GM19193 (cell line): ENCODE measurements around the gene TP53BP2.

Source experiments
- POLR2A ChIP-seq: IDR thresholded peaks from 4 replicates; pipeline ENCODE4 v1.6.1; 2011; ENCODE audit not compliant: insufficient read depth, insufficient read length; ENCODE audit errors: extremely low read depth

The TP53BP2 gene

DNA sequence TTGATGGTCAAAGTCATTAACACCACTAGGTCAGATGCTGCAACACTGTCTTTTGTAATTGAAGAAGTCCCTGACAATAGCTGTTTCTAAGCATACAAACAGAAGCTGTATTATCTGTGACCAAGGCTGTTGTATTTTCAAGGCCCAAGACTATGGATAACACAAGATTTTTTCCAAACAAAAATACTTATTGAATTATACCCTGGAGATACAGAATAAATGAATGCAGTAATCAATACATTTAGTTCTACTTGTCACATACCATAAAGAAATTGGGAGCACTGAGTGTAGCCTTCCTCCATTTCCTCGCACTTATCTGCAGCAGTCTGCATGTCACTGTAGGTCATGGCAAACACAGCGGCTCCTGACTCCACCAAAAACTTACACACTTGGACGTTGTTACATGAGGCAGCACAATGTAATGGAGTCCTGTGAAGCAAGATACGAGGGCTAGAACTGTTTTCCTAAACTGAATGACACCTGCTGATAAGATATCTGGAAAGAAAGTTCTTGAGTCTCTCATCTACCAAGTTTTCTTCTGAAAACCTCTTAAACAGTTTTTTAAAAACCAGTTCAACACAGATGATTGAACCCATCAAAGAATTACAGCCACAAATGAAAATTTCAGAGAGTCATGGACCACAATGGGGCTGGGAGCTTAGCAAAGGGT lies 56.9 kb downstream of the TP53BP2 start:
- no peak for TF ChIP-seq POLR2A

DNA sequence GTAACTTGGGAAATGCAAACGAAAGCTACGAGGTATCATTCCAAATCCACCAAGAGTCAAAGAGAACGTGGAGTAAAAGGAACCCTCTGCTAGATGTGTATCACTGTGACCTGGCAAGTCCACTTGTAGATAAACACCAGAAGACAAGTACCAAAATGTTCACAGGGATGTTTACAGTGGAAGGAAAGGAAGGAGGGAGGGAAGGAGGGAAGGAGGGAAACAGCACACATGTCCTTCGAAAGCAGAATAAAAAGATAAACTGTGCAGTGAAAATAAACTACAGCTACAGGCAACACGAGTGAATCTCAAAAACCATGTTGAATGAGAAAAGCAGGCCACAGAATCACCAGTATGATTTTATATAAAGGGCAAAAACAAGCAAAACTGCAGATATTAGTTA lies 59.9 kb downstream of the TP53BP2 start:
- no peak for TF ChIP-seq POLR2A

DNA sequence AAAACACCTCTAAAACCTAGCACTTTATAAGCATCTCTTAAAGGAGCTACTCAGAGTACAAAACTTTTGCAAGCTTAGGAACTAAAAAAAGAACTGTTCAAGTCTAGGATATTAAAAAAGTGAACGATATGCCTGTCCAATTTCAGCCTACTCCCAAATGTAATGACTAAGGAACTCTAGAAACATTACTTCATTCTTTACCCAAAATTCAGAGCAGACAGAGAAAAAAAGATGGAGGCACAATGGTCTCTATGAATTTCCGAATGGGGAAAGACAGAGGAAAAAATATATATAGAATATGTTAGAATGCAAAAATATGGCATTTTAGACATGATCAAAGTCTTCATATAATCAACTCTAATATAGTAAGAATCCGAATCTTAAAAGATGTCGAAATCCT lies 61.2 kb downstream of the TP53BP2 start:
- no peak for TF ChIP-seq POLR2A

DNA sequence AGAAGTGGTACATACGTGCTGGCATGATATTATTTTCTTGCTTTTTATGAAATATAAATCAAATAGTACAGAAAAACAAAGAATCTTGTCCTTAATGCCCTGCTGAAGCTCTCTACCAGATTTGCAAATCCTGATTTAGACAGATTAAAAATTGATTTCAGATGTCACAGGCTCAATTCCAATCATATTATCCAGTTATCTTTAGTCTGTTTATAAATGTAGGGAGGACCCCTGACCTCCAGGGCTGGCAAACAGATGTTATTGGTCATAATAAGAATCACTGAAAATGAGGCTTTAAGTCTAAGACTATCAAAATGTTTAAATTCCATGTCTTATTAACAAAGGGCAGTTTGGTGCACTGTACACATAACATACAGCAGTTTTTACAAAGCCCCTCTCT lies 62.1 kb downstream of the TP53BP2 start:
- no peak for TF ChIP-seq POLR2A

DNA sequence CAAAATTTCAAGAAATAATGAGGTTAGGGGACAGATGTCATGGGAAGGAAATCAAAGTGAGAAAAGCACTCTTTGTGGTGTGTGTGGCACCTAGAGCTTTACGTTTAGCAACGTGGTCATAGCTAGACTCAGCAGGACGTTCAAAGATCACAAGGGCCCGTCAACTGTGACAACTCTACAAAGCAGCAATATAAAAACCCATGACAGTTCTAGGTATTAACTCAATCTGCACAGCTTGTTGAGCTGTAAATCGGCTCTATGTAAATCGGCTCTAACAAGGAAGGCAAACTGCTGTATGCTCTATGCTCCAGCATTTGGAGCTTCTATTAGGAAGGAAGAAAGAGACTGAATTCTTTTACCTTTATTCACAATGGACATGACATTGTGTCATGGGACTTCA lies 64.8 kb downstream of the TP53BP2 start:
- TF ChIP-seq POLR2A: no peak

DNA sequence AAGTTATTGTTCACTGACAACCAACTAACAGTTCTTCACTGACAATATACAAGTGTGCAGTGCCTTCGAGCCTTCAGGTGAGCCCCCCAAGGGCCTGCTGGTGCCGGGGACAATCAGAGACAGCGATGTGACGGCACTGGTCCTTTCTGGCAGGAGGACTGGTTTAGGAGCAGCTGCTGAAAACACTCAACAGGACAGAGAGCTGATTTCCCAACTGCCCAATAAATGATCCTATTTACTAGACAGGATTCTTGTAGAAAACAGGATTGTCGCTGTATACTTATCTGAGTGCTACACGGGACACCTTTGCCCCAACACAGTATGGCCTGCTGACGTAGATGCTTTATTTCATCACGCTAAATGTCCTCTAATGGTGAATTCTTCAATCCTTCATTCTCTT lies 65.4 kb downstream of the TP53BP2 start:
- no peak for TF ChIP-seq POLR2A

DNA sequence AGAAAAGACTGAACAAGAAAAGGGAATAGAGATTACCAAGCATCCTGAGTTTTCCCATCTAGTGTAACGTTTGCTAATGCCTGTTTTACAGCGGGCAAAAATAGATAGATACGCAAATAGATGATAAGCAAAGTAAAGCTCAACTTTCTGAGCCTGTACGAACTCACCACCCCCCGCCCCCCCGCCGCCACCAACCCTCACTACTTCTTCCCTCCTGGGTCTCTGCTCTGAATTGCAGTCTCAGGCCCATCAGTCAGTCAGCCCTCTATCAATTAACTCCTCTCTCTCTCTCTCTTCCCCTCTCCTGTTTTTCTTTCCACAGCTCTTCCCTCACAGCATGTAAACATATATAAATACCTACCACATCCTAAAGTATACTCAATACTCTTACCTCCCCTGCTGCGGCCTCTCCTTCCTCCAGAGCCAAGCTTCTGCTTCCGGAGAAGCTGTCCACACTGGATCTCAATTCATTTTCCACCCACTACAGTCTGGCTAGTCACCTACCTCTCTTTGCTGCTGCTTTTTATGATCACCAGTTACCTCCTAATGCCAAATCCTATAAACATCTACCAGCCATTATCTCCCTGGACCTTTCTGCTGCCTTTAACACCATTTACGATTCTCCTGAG lies 68.8 kb downstream of the TP53BP2 start:
- no peak for TF ChIP-seq POLR2A

DNA sequence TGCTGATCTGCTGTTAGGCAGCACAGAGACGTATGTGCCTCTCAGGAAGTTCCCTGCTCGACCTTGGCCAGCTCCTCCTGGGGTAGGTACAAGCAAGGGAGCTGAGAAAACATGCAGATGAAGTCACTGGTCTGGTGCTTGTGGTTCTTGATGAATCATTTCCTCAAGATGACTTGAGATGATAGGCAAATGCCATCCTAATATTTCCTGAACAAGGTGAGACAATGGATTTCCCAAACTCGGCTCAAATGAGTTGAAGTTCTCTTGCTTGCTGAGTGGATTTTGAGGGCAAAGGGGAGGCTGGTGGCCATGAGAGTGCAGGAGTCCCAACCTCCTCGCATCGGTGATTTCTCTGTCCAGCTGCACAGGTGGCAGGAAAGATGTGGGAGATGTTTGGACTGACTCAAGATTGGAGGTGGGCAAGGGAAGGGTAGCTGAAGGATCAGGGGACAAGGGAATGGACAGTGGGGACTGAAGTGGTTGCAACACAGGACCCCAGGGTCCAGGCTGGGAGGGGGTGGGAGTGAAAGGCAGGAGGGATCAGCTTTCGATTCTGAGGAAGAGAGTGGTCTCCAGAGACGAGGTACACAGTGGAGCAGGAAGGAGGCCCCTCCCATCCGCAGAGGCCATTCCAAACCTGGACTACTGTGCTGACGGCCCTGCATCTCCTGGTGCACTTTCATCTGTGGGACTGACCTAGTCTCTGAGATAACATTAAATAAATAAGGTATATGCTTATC lies 69.5 kb downstream of the TP53BP2 start:
- no peak for TF ChIP-seq POLR2A

DNA sequence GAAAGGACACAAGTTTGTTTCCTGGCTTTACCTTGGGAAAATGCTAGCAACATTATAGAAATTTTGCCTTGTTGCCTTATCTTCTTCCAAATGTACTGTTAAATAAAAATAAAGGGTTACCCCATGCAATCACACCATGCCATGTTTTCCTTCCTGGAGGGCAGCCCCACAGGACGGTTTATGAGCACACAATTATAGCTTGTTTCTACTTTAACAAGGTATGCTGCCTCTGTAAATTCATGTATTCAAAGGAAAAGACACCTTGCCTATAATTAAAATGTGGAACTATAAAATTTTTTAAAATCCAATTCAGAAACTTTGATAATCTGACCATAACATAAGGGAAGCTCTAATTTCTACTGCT lies 70.1 kb downstream of the TP53BP2 start:
- TF ChIP-seq POLR2A: no peak

DNA sequence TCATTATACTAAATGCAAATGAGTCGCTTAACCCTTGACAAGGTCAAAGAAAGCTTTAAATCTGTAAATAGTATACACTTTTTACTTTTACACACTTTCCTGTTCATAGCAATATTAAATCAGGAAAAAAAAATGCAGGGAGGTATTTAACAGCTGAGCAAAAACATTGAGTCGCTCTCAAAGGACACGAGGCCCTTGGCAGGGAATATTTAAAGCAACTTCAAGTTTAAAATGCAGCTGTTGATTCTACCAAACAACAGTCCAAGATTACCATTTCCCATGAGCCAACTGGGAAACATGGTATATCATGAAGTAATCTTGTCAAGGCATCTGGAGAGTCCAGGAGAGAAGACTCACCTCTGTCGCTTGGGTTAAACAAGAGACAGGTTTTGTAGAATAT lies 70.7 kb downstream of the TP53BP2 start:
- TF ChIP-seq POLR2A: no peak

DNA sequence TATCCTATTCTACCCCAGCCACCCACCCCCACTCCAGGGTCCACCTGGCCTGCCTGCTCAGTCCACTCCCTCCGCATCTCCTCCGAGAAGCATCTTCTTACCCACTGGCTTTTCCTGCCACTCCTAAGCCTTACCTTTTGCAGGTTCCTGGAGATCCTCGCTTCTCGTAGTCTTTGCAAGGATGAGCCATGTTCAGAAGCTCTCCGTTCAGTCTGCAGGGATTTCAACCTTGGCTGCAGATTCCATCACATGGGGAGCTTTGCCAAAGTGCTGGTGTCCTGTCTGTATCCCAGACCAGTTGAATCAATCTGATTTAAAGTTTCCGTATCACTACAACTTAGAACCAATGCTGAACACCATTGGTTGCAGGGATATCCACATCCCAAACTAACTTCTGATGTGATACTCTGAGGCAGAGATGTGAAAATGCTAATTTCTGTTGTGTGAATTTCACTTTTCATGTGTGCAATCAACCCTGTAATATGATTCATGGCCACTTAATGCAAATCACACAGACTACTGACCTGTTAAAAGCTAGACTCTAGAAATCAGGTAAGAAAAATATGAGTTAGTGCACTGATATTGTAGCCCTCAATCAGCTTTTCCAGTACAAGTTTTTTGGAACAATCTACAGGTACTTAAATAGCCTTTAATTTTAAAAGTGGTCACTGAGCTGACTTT lies 71.5 kb downstream of the TP53BP2 start:
- TF ChIP-seq POLR2A: no peak

DNA sequence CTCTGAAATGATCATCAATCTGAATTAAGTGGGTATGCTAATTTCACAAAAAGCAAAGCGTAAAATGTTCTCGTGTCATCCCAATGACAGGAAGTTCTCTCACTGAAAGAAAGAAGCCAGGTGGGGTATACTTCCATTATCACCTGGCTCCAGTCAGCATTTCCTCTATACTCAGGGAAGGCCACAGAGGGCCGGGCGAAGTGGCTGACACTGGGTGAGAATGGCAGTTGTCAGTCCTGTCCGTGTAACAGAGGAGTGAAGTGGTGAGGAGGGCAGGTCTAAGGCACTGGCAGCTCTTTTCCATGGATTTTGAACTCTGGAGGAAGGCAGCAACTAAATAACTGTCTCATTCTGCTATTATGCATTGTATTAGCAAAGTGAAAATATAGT lies 73.0 kb downstream of the TP53BP2 start:
- no peak for TF ChIP-seq POLR2A

DNA sequence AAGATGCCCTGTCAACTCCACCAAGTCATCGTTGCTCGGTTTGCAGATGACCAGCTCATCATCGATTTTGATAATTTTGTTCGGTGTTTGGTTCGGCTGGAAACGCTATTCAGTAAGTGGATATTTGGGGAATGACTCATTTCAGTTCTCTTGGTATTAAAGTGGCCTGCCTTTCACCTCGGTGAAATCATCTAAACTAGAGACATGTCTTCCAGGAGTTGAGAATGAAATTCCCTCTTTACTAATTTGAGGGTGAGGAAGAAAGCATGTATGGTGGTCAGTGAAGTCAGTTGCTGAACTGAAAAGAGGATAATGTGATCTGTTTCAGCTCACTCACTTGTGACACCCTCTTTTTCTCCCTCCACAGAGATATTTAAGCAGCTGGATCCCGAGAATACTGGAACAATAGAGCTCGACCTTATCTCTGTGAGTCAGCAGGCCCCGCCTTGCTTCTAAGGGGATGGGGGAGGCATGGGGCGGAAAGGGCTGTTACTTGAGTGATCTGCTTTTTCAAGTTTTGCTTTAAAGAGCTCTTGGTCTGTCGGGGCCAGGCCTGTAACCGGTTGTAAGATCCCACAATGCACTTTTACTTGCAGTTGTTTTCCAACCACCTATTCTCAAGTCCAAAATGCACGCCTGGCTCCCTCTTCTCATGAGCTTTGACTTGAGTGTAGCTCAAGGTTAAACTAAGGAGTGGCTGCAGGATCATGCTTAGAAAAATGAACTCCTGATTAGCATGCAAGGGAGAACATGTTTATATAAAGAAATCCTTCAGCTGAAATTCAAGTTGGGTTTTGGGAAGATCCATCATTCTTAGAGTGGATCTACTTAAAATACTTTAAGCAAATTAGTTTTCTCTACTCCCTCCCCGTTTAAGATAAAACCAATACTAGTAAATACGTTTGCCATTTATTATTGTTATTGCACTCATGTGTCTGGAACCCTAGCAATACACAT lies 73.7 kb downstream of the TP53BP2 start:
- no peak for TF ChIP-seq POLR2A

DNA sequence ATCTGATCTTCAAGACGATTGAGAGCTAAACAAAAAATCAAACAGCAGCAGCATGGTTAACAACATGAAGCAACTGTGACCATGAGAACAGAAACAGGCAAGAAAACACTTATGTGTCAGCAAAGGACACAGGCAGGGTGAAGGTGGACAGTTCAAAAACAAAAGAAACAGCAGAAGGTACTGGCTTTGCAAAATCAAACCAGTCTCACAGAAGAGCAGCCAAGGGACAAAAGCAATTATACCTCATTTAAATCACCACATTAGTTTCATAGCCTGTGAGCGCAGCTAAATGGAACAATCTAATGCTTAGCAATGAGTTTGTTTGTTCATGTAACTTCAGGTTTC lies 74.3 kb downstream of the TP53BP2 start:
- TF ChIP-seq POLR2A: no peak
